HL-60 (cell line): ENCODE results near the gene GRAMD4.

Experiments
- DNase-seq, 2 experiments: peaks; one replicate each; pipeline ENCODE4 v3.0.0-alpha.2; 2010 to 2020; ENCODE audit warnings: low read depth in 1 of 2, low spot score in 1 of 2
- H3K27ac ChIP-seq: fragments of 250-450 bp; sonication (Bioruptor Pico); replicated peaks from 2 replicates; pipeline ENCODE4 v1.5.1; 2020; ENCODE audit warnings: mild to moderate bottlenecking, moderate library complexity
- H3K27me3 ChIP-seq: fragments of 250-450 bp; sonication (Bioruptor Pico); 2 replicates; pipeline ENCODE4 v1.5.1; 2021; ENCODE audit warnings: mild to moderate bottlenecking, moderate library complexity; ENCODE audit not compliant: insufficient read depth, poor library complexity, severe bottlenecking
- H3K4me3 ChIP-seq: replicated peaks from 2 replicates; pipeline ENCODE4 v1.5.1; 2011; ENCODE audit warnings: mild to moderate bottlenecking, control low read depth, low read length; ENCODE audit not compliant: insufficient read depth
- CTCF ChIP-seq: IDR thresholded peaks from one replicate; pipeline ENCODE4 v1.5.1; 2011; ENCODE audit warnings: low read length, control low read depth, inconsistent platforms; ENCODE audit not compliant: insufficient read depth
- GABPA ChIP-seq: IDR thresholded peaks from 2 replicates; pipeline ENCODE4 v1.6.1; 2012; ENCODE audit warnings: low read depth
- POLR2AphosphoS5 ChIP-seq: IDR thresholded peaks from 2 replicates; pipeline ENCODE4 v1.6.1; 2012; ENCODE audit warnings: low read depth
- REST ChIP-seq: IDR thresholded peaks from 2 replicates; pipeline ENCODE4 v1.6.1; 2012; ENCODE audit warnings: low read depth; ENCODE audit not compliant: insufficient replicate concordance
- SPI1 ChIP-seq: IDR thresholded peaks from 2 replicates; pipeline ENCODE4 v1.6.1; 2012; ENCODE audit warnings: low read depth, mild to moderate bottlenecking, borderline replicate concordance

GRAMD4 gene

GRCh38 chr22:46596032-46596441, 24.1 kb upstream of the GRAMD4 start:
- Histone ChIP-seq H3K27me3 (no peaks in the 10 kb centered on the region), H3K4me3 (no peak overlapping the region), H3K27ac (no peak overlapping the region)
- peak; percentile 39; the same call in 1 of the 2 replicates for TF ChIP-seq POLR2AphosphoS5
- TF ChIP-seq GABPA, result no peak
- no peak for DNase-seq

- Histone ChIP-seq H3K27me3 (no peaks in the 10 kb centered on the region), H3K4me3 (no peak overlapping the region), H3K27ac (no peak overlapping the region)
- DNase-seq, result no peak
- TF ChIP-seq REST, result no peak
- peak; percentile 25; the same call in 1 of the 2 replicates for TF ChIP-seq POLR2AphosphoS5
- no peak for TF ChIP-seq SPI1
- TF ChIP-seq GABPA, result no peak
Observed at GRCh38 chr22:46596819-46597218, 23.4 kb upstream of the GRAMD4 start.

- TF ChIP-seq SPI1 (no peak), CTCF (no peak)
Observed at GRCh38 chr22:46598224-46598623, 22.0 kb upstream of the GRAMD4 start.

GRCh38 chr22:46598737-46599424, 21.3 kb upstream of the GRAMD4 start:
- DNase-seq, result peak; percentile 88
- H3K27me3 ChIP-seq, result no peaks in the 10 kb centered on the region
- no peak overlapping the region for H3K4me3 ChIP-seq
- TF ChIP-seq POLR2AphosphoS5 (peak; percentile 61; the same call in 1 of the 2 replicates), GABPA (no peak)
- peak overlapping the region; percentile 96 for H3K27ac ChIP-seq

More at GRCh38 chr22:46598224-46598623, 22.0 kb upstream of the GRAMD4 start:
- no peaks in the 10 kb centered on the region for H3K27me3 ChIP-seq
- no peak overlapping the region for H3K4me3 ChIP-seq
- no peak for DNase-seq
- peak overlapping the region; percentile 96 for H3K27ac ChIP-seq

- TF ChIP-seq REST, result no peak
- no peak for TF ChIP-seq CTCF
- TF ChIP-seq GABPA, result no peak
- no peak for TF ChIP-seq POLR2AphosphoS5
- TF ChIP-seq SPI1, result no peak
- Histone ChIP-seq H3K4me3 (peak overlapping the region; percentile 45), H3K27ac (peak overlapping the region; percentile 96), H3K27me3 (no peaks in the 10 kb centered on the region)
- DNase-seq, result no peak
Observed at GRCh38 chr22:46600273-46600796, 19.9 kb upstream of the GRAMD4 start.
